ENCODE measurements around the gene TTC19.

TTC19 gene

GRCh38 chr17:15999141-15999973, at the start of gene TTC19, which contains the start of gene ZSWIM7:
Gene TTC19, plus strand, starts transcription at chr17:15999824. Its CDS starts 25 bp downstream, at chr17:15999849.
Gene ZSWIM7, minus strand, starts transcription at chr17:15999704. Its CDS starts 110 bp downstream, at chr17:15999594.
- peak; percentile 77 for DNase-seq

- DNase-seq: no peak
Observed at GRCh38 chr17:15951368-15952047, 48.1 kb upstream of the TTC19 start.

GRCh38 chr17:15952048-15952532, 47.5 kb upstream of the TTC19 start:
- no peak for DNase-seq

GRCh38 chr17:15952916-15953790, 46.5 kb upstream of the TTC19 start:
- DNase-seq: no peak

- DNase-seq: no peak
Observed at GRCh38 chr17:15954222-15954621, 45.4 kb upstream of the TTC19 start.

GRCh38 chr17:15955793-15956541, 43.7 kb upstream of the TTC19 start:
- peak; percentile 98 for DNase-seq

- no peak for DNase-seq
Observed at GRCh38 chr17:15957206-15957605, 42.4 kb upstream of the TTC19 start.

GRCh38 chr17:15957608-15958307, 41.9 kb upstream of the TTC19 start:
- no peak for DNase-seq

GRCh38 chr17:15958484-15958854, 41.2 kb upstream of the TTC19 start:
- no peak for DNase-seq

- no peak for DNase-seq
Observed at GRCh38 chr17:15963670-15964110, 35.9 kb upstream of the TTC19 start.

- no peak for DNase-seq
Observed at GRCh38 chr17:15965528-15965927, 34.1 kb upstream of the TTC19 start.

- no peak for DNase-seq
Observed at GRCh38 chr17:15966183-15966878, 33.3 kb upstream of the TTC19 start.

GRCh38 chr17:15966879-15967248, 32.8 kb upstream of the TTC19 start:
- DNase-seq: no peak

- DNase-seq: no peak
Observed at GRCh38 chr17:15967706-15968399, 31.8 kb upstream of the TTC19 start.

GRCh38 chr17:15969463-15969862, 30.2 kb upstream of the TTC19 start:
- DNase-seq: no peak

GRCh38 chr17:15970500-15970899, 29.1 kb upstream of the TTC19 start:
- no peak for DNase-seq

- no peak for DNase-seq
Observed at GRCh38 chr17:15971098-15971678, 28.4 kb upstream of the TTC19 start.

GRCh38 chr17:15971882-15972281, 27.7 kb upstream of the TTC19 start:
- no peak for DNase-seq

- DNase-seq: no peak
Observed at GRCh38 chr17:15972497-15972951, 27.1 kb upstream of the TTC19 start.

- DNase-seq: no peak
Observed at GRCh38 chr17:15973016-15973415, 26.6 kb upstream of the TTC19 start.
